Upper lobe of left lung (tissue), 4 donors: ENCODE results near the gene INTS12.

Experiments
- CTCF ChIP-seq, 6 experiments: fragments of 450-650 bp in 4 of 6; fragments of 200-600 bp in 2 of 6; sonication (generic) in 2 of 6; IDR thresholded peaks; one replicate each; pipeline ENCODE4 v1.5.1; 2016 to 2019; ENCODE audit warnings: antibody characterized with exemption in 6 of 6
- POLR2AphosphoS5 ChIP-seq, 2 donors: sonication (generic); formaldehyde crosslinking; IDR thresholded peaks; one replicate each; pipeline ENCODE4 v1.5.1; 2017; ENCODE audit warnings: antibody characterized with exemption in 2 of 2

DNA sequence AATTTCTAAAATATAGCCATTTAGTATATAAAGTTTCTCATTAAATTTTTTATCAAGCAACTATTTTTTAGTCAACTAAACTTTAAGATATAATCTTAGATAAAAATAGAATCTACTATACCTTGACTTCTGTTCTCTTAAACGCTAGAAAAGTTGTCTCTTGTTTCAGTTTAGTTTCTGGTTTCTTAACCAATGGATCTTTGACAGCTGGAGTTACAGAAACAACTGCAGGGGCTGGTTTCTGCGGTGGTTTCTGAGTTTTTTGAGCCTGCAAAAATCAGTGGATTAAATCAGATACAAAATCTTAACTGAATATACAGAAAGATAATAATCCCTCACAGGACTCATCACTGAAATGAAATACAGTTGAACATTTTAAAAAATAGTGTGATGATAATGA is 21.9 kb downstream of the INTS12 start:
- TF ChIP-seq CTCF (IDR thresholded peaks at IDR 0.05) (no peak), POLR2AphosphoS5 (IDR thresholded peaks at IDR 0.05) (no peak)
